Karpas-422 (cell line): ENCODE results near the gene PODN. TPM values are rescaled to one million over a fixed set of nuclear protein-coding genes. Genes with fewer than 3 reads are reported as not detected.

ENCODE experiments used
- DNase-seq: peaks from one replicate; pipeline ENCODE4 v3.0.0-alpha.2; 2015
- H2AFZ ChIP-seq: fragments of 200-600 bp; sonication (generic); 2 replicates; pipeline ENCODE4 v1.6.1; 2014; ENCODE audit warnings: antibody characterized with exemption, low read length, mixed read lengths
- H3K27ac ChIP-seq: fragments of 200-600 bp; sonication (generic); 2 replicates; pipeline ENCODE4 v1.5.1; 2014; ENCODE audit warnings: mild to moderate bottlenecking, low read length, moderate library complexity
- H3K27me3 ChIP-seq: fragments of 200-600 bp; sonication (generic); 2 replicates; pipeline ENCODE4 v1.6.1; 2014; ENCODE audit warnings: low read length, mixed read lengths
- H3K36me3 ChIP-seq: fragments of 200-600 bp; sonication (generic); 2 replicates; pipeline ENCODE4 v1.6.1; 2014; ENCODE audit warnings: low read length, mixed read lengths; ENCODE audit not compliant: insufficient read depth
- H3K4me1 ChIP-seq: fragments of 200-600 bp; sonication (generic); 2 replicates; pipeline ENCODE4 v1.6.1; 2014; ENCODE audit warnings: mild to moderate bottlenecking, low read length, mixed read lengths
- H3K4me2 ChIP-seq: fragments of 200-600 bp; sonication (generic); 2 replicates; pipeline ENCODE4 v1.6.1; 2014; ENCODE audit warnings: low read length, low read depth, mild to moderate bottlenecking; ENCODE audit not compliant: poor library complexity, severe bottlenecking
- H3K4me3 ChIP-seq: fragments of 200-600 bp; sonication (generic); 2 replicates; pipeline ENCODE4 v1.5.1; 2014; ENCODE audit warnings: mild to moderate bottlenecking, antibody characterized with exemption, low read length, mixed read lengths
- H3K79me2 ChIP-seq: fragments of 200-600 bp; sonication (generic); 2 replicates; pipeline ENCODE4 v1.6.1; 2014; ENCODE audit warnings: mild to moderate bottlenecking, low read length, mixed read lengths
- H3K9ac ChIP-seq: fragments of 200-600 bp; sonication (generic); 2 replicates; pipeline ENCODE4 v1.6.0; 2014; ENCODE audit warnings: low read length
- H3K9me2 ChIP-seq: fragments of 200-600 bp; sonication (generic), shearing (Covaris generic); replicated peaks from 2 replicates; pipeline ENCODE4 v1.6.0; 2014; ENCODE audit warnings: mild to moderate bottlenecking, low read length, moderate library complexity; ENCODE audit not compliant: insufficient read depth
- H3K9me3 ChIP-seq: fragments of 300-700, 200-600 bp; sonication (generic); 2 replicates; pipeline ENCODE4 v1.6.1; 2014; ENCODE audit warnings: low read length, mixed read lengths
- H4K20me1 ChIP-seq: fragments of 200-600 bp; sonication (generic); 2 replicates; pipeline ENCODE4 v1.6.1; 2014; ENCODE audit warnings: mild to moderate bottlenecking, antibody characterized with exemption, low read length, low read depth; ENCODE audit not compliant: insufficient read depth
- total RNA-seq: library from RNA; depleted of rRNA; stranded (reverse); fragments of >200 nt; shearing (Covaris generic); gene quantifications from 2 replicates; pipeline ENCODE4 v1.2.3, GENCODE V29; 2014; ENCODE audit warnings: low replicate concordance

Gene PODN
- total RNA-seq, 1 experiment from 2014 or later = not detected

DNA sequence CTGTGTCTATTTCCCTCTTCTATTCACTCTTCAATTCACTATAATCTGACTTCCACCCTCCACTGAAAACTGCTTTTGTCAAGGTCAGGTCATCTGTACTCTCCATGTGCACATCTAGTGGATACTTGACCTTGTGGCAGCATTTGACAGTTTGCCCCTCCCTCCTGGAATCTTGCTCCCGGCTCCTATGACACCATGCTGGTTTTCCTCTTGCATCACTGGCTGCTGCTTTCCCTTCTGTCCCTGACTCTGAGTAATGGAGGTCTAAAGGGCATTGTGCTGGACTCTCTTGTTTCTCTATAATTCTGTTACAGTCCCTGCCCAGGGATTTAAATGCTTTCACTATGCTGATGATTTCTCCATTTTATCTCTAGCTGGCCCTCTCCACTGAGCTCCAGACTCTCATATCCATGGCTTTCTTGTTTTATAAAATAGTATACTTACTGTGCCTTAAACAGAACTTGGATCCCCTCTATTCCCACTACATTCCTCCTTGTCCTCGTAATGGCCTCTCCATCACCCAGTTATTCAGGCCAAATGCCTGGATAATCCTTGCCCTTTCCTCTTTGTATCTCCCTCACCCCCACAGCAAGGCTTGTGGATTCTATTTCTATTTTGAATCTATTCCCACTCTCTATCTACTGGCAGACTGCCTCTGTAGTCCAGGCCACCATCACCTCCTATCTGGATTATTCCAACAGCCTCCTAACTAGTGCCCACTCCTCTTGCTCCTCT, 36.8 kb upstream of the PODN start:
- H3K4me2 ChIP-seq = no peak overlapping the region
- H2AFZ ChIP-seq = no peak overlapping the region
- peaks cover 6% of the 10 kb centered on the region; the same call in 1 of the 2 replicates for H3K4me1 ChIP-seq
- H3K9me2 ChIP-seq = no peaks in the 10 kb centered on the region
- no peak overlapping the region for H3K27ac ChIP-seq
- H3K79me2 ChIP-seq = peaks cover 83% of the 10 kb centered on the region
- H3K27me3 ChIP-seq = no peaks in the 10 kb centered on the region
- no peak overlapping the region for H3K9ac ChIP-seq
- no peaks in the 10 kb centered on the region for H3K9me3 ChIP-seq
- H3K4me3 ChIP-seq = no peak overlapping the region
- no peaks in the 10 kb centered on the region for H4K20me1 ChIP-seq
- no peak for DNase-seq
- peaks cover 7% of the 10 kb centered on the region; the same call in 1 of the 2 replicates for H3K36me3 ChIP-seq

DNA sequence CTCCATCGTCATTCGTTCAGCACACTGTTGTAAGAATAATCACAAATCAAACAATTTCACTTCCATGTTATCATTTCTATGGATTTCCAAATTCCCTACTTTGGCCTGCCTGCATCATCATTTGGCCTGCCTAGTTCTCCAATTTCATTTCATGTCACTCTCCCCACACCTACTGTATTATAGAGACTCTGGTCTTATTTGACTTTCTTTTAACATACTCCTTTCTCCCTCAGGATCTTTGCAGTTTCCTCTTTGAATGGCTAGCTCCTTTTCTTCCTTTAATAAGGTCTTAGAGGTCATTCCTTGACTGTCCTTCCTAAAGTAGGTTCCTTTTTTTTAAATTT, 36.3 kb upstream of the PODN start:
- no peak overlapping the region for H3K27ac ChIP-seq
- H3K79me2 ChIP-seq = peaks cover 77% of the 10 kb centered on the region
- no peak overlapping the region for H3K9ac ChIP-seq
- H3K9me2 ChIP-seq = no peaks in the 10 kb centered on the region
- H3K4me2 ChIP-seq = no peak overlapping the region
- peaks cover 6% of the 10 kb centered on the region; the same call in 1 of the 2 replicates for H3K4me1 ChIP-seq
- DNase-seq = no peak
- H3K27me3 ChIP-seq = no peaks in the 10 kb centered on the region
- H3K36me3 ChIP-seq = peaks cover 7% of the 10 kb centered on the region; the same call in 1 of the 2 replicates
- no peak overlapping the region for H3K4me3 ChIP-seq
- no peaks in the 10 kb centered on the region for H4K20me1 ChIP-seq
- H3K9me3 ChIP-seq = no peaks in the 10 kb centered on the region
- no peak overlapping the region for H2AFZ ChIP-seq

DNA sequence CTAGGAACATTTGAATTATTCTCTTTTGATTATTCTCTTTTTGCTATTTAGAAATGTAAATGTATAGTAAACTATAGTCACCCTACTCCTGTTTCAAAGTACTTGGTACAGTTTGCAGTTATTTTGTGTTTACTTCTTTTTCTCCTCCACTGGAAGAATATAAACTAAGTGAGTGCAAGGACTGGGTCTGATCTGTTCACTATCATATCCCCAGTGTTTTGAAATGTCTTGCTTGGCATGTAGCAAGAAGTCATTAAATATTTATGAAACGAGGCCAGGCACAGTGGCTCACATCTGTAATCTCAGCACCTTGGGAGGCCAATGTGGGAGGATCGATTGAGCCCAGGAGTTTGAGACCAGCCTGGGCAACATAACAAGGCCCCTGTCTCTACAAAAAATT, 35.8 kb upstream of the PODN start:
- H3K4me2 ChIP-seq = no peak overlapping the region
- H3K36me3 ChIP-seq = peaks cover 7% of the 10 kb centered on the region; the same call in 1 of the 2 replicates
- no peaks in the 10 kb centered on the region for H3K9me3 ChIP-seq
- H3K27me3 ChIP-seq = no peaks in the 10 kb centered on the region
- H3K9ac ChIP-seq = no peak overlapping the region
- peaks cover 6% of the 10 kb centered on the region; the same call in 1 of the 2 replicates for H3K4me1 ChIP-seq
- H3K27ac ChIP-seq = no peak overlapping the region
- H2AFZ ChIP-seq = no peak overlapping the region
- no peaks in the 10 kb centered on the region for H4K20me1 ChIP-seq
- H3K4me3 ChIP-seq = no peak overlapping the region
- no peak for DNase-seq
- H3K9me2 ChIP-seq = no peaks in the 10 kb centered on the region
- peaks cover 77% of the 10 kb centered on the region for H3K79me2 ChIP-seq

DNA sequence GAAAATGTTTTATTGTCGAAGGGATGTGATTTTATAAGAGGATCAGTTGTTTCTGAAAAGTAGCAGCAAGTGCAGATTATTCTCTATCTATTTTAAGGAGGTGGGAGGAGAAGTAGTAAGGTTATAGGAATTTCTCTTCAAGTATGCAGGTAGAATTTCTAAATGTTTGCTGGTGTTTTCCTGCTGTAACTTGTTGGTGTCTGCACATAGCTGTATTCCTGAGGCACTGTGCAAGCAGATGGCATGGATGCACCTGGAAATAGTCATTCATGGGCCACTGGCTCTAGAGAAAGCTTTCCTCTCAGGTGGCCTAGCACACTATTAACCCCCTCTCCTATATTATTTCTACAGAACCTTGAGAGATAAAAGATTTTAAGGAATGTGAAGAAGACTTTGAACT, 30.3 kb upstream of the PODN start:
- DNase-seq = no peak
- Histone ChIP-seq H3K79me2 (peaks cover 50% of the 10 kb centered on the region), H3K4me2 (no peak overlapping the region), H3K4me3 (no peak overlapping the region), H3K36me3 (peaks cover 9% of the 10 kb centered on the region; the same call in 1 of the 2 replicates), H3K9me3 (no peaks in the 10 kb centered on the region), H3K4me1 (peaks cover 6% of the 10 kb centered on the region; the same call in 1 of the 2 replicates), H3K27me3 (no peaks in the 10 kb centered on the region), H3K9me2 (no peaks in the 10 kb centered on the region), H2AFZ (no peak overlapping the region), H3K27ac (no peak overlapping the region), H4K20me1 (no peaks in the 10 kb centered on the region), H3K9ac (no peak overlapping the region)

DNA sequence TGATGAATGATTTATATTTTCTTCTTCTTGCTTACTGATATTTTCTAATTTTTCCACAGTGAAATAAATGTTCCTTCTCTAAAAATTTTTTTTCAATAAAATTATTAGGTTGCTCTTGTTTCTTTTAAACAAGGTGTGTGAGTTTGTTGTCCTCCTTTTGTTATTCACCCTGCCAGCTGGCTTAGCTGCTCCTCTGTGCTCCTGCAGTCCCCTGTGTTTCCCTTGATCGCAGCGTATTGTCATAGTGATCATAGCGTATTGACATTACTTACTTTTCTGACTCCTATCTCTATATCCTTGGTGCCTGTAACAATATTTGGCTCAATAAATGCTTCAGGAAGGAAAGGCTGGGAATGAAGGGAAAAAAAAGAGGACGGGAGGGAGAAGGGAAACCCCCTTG, 24.9 kb upstream of the PODN start:
- H3K9me2 ChIP-seq = no peaks in the 10 kb centered on the region
- no peaks in the 10 kb centered on the region for H3K27me3 ChIP-seq
- H3K4me2 ChIP-seq = no peak overlapping the region
- no peak overlapping the region for H2AFZ ChIP-seq
- H3K4me1 ChIP-seq = peaks cover 6% of the 10 kb centered on the region; the same call in 1 of the 2 replicates
- H3K27ac ChIP-seq = no peak overlapping the region
- peaks cover 16% of the 10 kb centered on the region for H3K79me2 ChIP-seq
- DNase-seq = no peak
- H4K20me1 ChIP-seq = no peaks in the 10 kb centered on the region
- H3K4me3 ChIP-seq = no peak overlapping the region
- no peak overlapping the region for H3K9ac ChIP-seq
- H3K9me3 ChIP-seq = no peaks in the 10 kb centered on the region
- H3K36me3 ChIP-seq = 0 out of 2 replicates have a peak, but pooled peaks cover 2% of the 10 kb centered on the region

DNA sequence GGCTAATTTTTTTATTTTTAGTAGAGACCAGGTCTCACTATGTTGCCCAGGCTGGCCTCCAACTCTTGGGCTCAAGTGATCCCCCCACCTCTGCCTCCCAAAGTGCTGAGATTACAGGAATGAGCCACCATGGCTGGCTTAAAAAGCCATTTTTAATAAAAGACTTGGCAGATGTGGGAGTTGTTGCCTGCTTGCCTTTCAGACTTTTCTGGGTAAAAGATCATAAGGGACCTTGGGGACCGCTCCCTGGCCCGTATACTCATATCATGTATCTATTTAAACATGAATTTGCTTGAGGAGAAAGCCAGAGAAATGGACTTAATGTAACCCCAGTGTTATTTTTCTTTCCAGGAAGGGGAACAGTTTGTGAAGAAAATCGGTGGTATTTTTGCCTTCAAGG, 23.4 kb upstream of the PODN start:
- H3K9ac ChIP-seq = no peak overlapping the region
- H4K20me1 ChIP-seq = no peaks in the 10 kb centered on the region
- H3K27me3 ChIP-seq = no peaks in the 10 kb centered on the region
- H3K27ac ChIP-seq = no peak overlapping the region
- no peak overlapping the region for H3K4me3 ChIP-seq
- H3K79me2 ChIP-seq = peaks cover 12% of the 10 kb centered on the region; the same call in 1 of the 2 replicates
- 0 out of 2 replicates have a peak, but pooled peaks cover 2% of the 10 kb centered on the region for H3K36me3 ChIP-seq
- H3K9me2 ChIP-seq = no peaks in the 10 kb centered on the region
- no peak for DNase-seq
- no peaks in the 10 kb centered on the region for H3K9me3 ChIP-seq
- H3K4me2 ChIP-seq = no peak overlapping the region
- no peak overlapping the region for H2AFZ ChIP-seq
- peaks cover 6% of the 10 kb centered on the region; the same call in 1 of the 2 replicates for H3K4me1 ChIP-seq

DNA sequence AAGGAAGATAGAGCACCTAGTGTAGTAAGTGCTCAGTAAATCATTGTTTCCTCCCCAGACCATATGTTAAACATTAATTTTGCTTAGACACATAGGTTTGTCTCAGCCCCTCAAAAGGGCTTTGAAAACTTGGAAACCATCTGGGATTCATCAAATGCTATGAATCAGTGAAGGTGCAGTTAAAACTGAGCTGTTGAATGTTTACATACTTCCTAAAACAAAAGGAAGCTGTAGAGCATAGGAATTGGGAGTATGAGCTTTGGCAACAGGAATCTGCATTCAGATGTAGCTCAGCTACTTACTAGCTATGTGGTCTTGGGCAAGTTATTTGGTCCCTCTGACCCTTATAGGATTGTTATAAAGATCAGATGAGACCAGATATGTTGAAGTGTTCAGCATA, 18.7 kb upstream of the PODN start:
- no peak overlapping the region for H2AFZ ChIP-seq
- peaks cover 10% of the 10 kb centered on the region; the same call in 1 of the 2 replicates for H3K79me2 ChIP-seq
- no peak overlapping the region for H3K4me3 ChIP-seq
- H3K4me1 ChIP-seq = peaks cover 17% of the 10 kb centered on the region
- no peak overlapping the region for H3K9ac ChIP-seq
- no peak overlapping the region for H3K4me2 ChIP-seq
- H3K27ac ChIP-seq = no peak overlapping the region
- no peaks in the 10 kb centered on the region for H3K27me3 ChIP-seq
- H4K20me1 ChIP-seq = no peaks in the 10 kb centered on the region
- H3K9me2 ChIP-seq = no peaks in the 10 kb centered on the region
- H3K36me3 ChIP-seq = no peaks in the 10 kb centered on the region
- no peaks in the 10 kb centered on the region for H3K9me3 ChIP-seq
- no peak for DNase-seq

DNA sequence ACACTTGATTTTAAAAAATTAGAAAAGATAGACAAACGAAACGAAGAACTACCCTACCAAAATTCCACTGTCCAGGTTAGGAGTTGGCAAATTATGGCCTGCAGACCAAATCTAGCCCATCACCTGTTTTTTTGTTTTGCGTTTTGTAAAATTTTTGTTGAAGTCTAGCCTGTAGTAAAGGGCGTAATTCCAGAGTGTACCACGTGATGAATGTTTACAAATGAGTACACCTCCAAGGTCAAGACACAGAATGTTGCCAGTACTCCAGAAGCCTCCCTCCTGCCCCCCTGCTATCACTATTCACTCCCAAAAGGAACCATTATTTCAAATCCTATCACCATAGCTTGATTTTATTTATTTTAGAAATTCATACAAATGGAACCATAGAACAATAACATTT, 17.1 kb upstream of the PODN start:
- H3K9me2 ChIP-seq = no peaks in the 10 kb centered on the region
- peaks cover 27% of the 10 kb centered on the region for H3K4me1 ChIP-seq
- no peak for DNase-seq
- H3K9me3 ChIP-seq = no peaks in the 10 kb centered on the region
- H3K9ac ChIP-seq = no peak overlapping the region
- no peak overlapping the region for H3K4me2 ChIP-seq
- no peaks in the 10 kb centered on the region for H3K36me3 ChIP-seq
- H3K4me3 ChIP-seq = no peak overlapping the region
- H2AFZ ChIP-seq = no peak overlapping the region
- H3K79me2 ChIP-seq = peaks cover 10% of the 10 kb centered on the region; the same call in 1 of the 2 replicates
- no peaks in the 10 kb centered on the region for H4K20me1 ChIP-seq
- no peaks in the 10 kb centered on the region for H3K27me3 ChIP-seq
- H3K27ac ChIP-seq = no peak overlapping the region
